ENCODE data around the gene PHAF1. TPM values are rescaled to one million over a fixed set of nuclear protein-coding genes. Genes with fewer than 3 reads are reported as not detected.

The PHAF1 gene
- 11.7 and 15.1 TPM in 2 replicates for total RNA-seq

DNA sequence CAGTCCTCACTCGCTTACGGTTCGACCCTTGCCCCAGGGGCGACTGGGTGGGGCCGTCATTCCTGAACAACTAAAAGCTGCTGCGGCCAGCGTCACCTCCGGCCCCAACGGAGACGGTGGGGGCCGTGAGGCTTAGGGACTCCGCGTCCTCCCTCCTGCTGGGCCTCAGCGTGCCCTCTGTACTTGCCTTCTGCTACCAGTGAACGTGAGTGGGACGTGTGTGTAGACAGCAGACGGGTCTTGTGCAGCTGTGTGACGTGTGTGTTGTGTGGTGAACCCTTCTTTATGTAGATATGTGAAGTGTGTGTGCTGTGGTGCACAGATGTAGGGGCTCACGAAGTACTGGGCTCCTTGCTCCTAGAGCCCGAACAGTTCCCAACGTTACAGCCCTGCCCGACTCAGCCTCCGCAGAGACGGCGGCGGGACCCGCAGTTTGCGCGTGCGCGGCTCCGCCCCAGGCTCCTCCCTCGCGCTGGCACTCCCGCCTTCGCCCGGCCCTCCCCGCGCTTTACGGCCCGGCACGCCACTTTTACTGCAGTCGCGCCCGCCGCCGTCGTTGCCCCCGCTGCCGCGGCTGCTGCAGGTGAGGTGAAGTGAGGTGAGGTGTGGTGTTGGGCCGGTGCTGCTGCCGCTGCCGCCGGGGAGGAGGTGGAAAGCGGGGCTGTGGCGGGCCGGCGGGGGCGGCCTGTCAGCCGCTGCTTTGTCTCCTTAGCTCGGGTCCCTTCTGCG is at the start of gene PHAF1:
Gene PHAF1 (plus strand): TSS at position 535 of the 729 bp plus-strand sequence. CDS start 235 bp downstream, outside the sequence.

DNA sequence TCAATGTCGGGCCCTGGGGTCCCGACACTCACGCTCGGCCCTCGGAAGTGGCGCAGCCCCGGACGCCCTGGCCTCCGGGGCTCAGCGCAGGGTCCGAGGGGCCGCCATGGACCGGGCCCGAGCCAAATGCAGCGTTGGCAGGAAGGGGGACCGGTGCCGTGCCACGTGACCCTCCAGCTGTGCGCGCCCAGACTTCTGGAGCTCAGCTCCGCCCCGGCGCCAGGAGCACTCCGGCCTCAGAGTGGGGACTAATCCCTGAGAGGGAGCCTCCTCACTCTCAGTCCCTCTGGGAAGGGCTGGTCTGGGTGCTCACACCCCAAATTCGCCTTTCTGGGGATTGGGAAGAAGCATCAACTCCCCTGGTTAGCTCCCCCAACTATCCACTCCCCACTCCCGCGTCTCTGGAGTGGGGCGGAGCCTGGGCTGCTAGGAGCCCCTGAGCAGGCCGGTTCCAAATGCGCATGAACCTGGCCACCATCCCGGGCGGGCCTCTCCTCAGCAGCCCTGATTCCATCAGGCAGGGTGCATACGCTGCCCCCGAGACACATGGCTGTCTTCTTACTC is 41.2 kb downstream of the PHAF1 start, which contains the start of gene B3GNT9:
Gene B3GNT9 (minus strand): TSS at position 166 of the 564 bp plus-strand sequence. CDS start 513 bp downstream, outside the sequence.

DNA sequence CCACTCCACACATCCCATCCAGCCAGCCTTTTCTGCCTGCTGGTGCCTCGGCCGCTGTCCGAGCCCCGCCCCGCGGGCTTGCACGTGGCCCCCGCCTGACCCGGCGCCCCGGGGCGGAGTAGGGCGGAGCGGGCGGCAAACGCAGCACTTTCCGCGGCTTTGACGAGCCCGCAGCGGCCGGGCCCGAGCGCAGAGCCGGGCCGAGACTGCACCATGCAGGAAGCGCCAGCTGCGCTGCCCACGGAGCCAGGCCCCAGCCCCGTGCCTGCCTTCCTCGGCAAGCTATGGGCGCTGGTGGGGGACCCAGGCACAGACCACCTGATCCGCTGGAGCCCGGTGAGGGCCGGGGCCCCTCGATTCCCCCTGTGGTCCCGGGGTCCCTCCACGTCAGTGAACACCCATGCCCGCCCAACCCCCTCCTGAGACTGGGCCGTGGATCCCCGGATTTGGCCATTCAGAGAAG is 54.9 kb downstream of the PHAF1 start, which contains the start of gene HSF4:
Gene HSF4 (plus strand): TSS at position 147 of the 463 bp plus-strand sequence. CDS start 67 bp downstream, at position 214.

DNA sequence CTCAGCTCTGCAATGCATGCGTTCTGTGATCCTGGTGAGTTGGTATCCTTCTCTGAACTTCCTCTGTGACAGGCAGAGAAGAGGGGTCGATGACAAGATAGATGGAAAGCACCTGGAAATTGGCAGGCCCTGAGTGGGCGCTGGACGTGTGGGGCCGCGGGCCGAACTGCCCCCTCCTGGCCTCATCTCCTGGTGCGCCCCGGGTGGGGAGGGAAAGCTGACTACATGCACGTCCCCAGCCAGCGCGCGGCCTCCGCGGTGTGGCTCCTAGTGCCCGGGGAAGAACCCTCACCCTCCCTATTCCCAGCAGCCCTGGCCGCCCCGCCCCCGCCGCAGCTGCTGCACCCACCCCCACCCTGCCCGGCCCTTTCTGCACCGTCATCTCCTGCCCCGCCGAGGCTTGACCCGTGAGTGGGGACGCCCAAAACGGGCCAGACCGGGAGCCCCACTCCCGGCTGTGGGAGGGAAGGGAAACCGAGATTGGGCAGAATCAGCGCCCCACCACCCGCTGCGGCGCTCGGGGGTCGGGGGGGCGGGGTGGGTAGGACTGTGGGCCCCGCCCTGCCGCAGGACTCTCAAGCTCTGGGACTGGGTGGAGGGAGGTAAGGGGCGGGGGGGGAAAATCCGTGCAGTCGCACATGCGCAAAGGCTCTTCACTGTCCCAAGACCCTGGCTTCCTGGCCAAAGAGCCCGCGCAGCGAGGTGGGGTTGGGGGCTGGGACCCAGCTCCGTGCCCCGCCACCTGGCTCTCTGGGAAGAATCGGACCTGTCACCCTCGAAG is 60.6 kb downstream of the PHAF1 start, which contains the start of gene NOL3:
Gene NOL3 (plus strand): TSS at position 371 of the 781 bp plus-strand sequence.

DNA sequence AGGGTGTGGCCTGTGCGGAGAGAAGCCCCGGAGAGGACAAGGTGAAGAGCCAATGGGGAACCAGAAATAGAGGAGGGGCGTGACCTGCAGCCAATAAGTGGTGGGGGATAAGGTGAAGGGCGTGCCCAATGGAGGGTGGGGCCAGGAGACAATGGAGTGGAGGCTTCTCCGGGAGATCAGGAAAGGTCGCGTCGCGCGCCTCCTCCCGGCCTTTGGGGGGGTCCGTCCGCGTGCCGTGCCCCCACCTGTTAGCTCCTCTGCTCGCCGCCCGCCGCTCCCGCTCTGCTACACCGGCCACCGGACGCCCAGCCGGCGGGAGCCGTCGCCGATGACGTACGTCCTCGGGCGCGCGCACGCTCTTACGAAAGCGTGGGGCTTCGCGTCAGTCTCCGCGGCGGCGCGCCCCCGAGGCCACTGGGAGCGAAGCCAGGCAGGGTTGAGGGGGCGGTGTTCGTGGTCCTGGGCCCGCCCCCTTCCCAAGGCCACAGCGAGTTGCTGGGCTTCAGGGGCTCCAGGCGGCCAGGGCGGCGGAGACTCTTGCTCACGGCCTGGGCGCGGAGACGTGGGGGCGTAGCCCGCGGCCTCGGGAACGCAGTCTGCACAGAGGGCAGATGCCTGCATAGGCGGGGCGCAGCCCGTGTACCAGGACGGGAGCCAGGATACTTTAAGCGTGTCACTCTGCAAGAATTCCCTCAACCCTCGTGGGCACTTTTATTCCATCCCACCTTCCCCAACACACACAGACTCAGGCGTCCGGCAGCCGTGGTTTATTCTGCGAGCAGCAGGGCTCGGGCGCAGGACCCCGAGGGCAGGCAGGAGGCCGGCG is 74.1 kb downstream of the PHAF1 start, which contains the start of gene MATCAP1:
Gene MATCAP1 (minus strand): TSS at position 337 of the 826 bp plus-strand sequence. CDS start 3,353 bp downstream, outside the sequence.

DNA sequence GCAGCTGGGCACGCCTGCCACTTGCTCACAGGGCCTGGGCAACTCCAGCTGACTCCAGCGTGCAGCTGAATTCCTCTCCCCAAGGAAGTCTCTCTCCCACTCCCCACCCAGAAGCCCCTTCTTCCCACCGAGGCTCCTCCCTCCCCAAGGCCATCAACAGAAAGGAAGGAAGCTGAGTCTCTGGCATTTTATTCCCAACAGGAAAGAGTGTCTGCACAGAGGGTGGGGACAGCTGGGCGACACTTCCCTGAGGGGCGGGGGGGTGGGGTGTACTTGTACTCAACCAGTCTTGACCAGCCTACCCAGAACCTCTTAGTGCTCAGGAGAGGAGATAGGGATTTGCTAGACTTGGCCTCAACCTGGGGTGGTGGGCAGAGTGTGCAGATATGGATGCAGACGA is 80.3 kb downstream of the PHAF1 start, which contains the start of gene EXOC3L1:
Gene EXOC3L1 (minus strand): TSS at position 96 of the 400 bp plus-strand sequence. CDS start 460 bp downstream, outside the sequence.

DNA sequence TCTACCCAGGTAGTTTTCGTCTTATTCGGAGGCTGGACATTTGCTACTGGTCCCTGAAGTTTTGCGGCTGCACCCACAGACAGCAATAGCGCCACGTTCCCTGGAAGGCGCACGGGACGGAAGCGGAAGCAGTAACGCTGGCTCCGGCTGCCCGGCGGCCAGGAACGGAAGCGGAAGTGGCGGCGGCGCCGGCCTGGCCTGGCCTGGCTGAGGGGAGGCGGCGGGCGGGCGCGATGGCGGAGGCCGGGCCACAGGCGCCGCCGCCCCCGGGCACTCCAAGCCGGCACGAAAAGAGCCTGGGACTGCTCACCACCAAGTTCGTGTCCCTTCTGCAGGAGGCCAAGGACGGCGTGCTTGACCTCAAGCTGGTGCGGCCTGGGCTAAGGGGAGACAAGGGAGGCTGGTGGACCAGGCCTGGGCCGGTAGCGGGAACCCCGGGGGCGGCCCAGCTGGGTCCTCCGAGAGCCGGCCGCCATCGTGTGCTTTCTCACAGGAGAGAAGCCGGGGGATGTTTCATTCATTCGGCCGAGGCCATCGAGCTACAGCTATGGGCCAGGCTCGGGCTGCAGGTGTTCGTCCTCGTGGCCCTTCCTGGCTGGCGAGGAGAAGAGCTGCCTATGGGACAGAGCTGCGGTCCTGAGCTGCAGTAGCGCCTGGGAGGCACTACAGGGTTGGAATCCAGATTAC is 82.4 kb downstream of the PHAF1 start, which contains the start of gene E2F4:
Gene E2F4 (plus strand): TSS at position 161 of the 687 bp plus-strand sequence. CDS start 73 bp downstream, at position 234.

Other genes with a start within 250 kb of the PHAF1 start
- 17.1 and 17.7 TPM in 2 replicates for gene PDP2, start 229.4 kb upstream of the PHAF1 start, total RNA-seq
- not detected in 2 replicates for gene CDH16, start 191.1 kb upstream of the PHAF1 start, total RNA-seq
- gene RRAD, start 184.4 kb upstream of the PHAF1 start, total RNA-seq: 3.8 and 8.0 TPM in 2 replicates
- 227 and 229 TPM in 2 replicates for gene CIAO2B, start 175.5 kb upstream of the PHAF1 start, total RNA-seq
- gene CES2, start 174.4 kb upstream of the PHAF1 start, total RNA-seq: 23.8 and 29.5 TPM in 2 replicates
- gene CES3, start 148.7 kb upstream of the PHAF1 start, total RNA-seq: 0.25 and 0.55 TPM in 2 replicates
- 1.00 and 2.2 TPM in 2 replicates for gene CES4A, start 121.4 kb upstream of the PHAF1 start, total RNA-seq
- 121 and 197 TPM in 2 replicates for gene CBFB, start 80.8 kb upstream of the PHAF1 start, total RNA-seq
- 25.0 and 38.1 TPM in 2 replicates for gene B3GNT9, start 41.1 kb downstream of the PHAF1 start, total RNA-seq
- gene TRADD, start 50.0 kb downstream of the PHAF1 start, total RNA-seq: 15.3 and 25.1 TPM in 2 replicates
- gene FBXL8, start 50.0 kb downstream of the PHAF1 start, total RNA-seq: 10.5 and 15.0 TPM in 2 replicates
- 5.2 and 14.0 TPM in 2 replicates for gene HSF4, start 54.8 kb downstream of the PHAF1 start, total RNA-seq
- 10.4 and 14.6 TPM in 2 replicates for gene NOL3, start 60.6 kb downstream of the PHAF1 start, total RNA-seq
- 14.9 and 19.3 TPM in 2 replicates for gene MATCAP1, start 74.0 kb downstream of the PHAF1 start, total RNA-seq
- gene EXOC3L1, start 80.2 kb downstream of the PHAF1 start, total RNA-seq: 0.11 and 0.12 TPM in 2 replicates
- 61.1 and 79.1 TPM in 2 replicates for gene E2F4, start 82.2 kb downstream of the PHAF1 start, total RNA-seq
- 0.55 and 0.62 TPM in 2 replicates for gene ELMO3, start 89.2 kb downstream of the PHAF1 start, total RNA-seq
- 37.6 and 43.3 TPM in 2 replicates for gene TMEM208, start 117.2 kb downstream of the PHAF1 start, total RNA-seq
- 14.1 and 18.8 TPM in 2 replicates for gene FHOD1, start 137.5 kb downstream of the PHAF1 start, total RNA-seq
- 1.4 and 2.9 TPM in 2 replicates for gene SLC9A5, start 139.0 kb downstream of the PHAF1 start, total RNA-seq
- gene PLEKHG4, start 169.6 kb downstream of the PHAF1 start, total RNA-seq: 21.5 and 25.0 TPM in 2 replicates
- gene KCTD19, start 216.8 kb downstream of the PHAF1 start, total RNA-seq: under 0.01 and 0.12 TPM in 2 replicates
- 0.22 and 1.00 TPM in 2 replicates for gene LRRC36, start 216.9 kb downstream of the PHAF1 start, total RNA-seq